ENCODE data around the gene KCNK2.

GRCh38 chr1:215045698-215046308 is 36.7 kb upstream of the KCNK2 start:
- no peak for TF ChIP-seq POLR2AphosphoS5 (IDR thresholded peaks at IDR 0.05; ENCODE audit: borderline replicate concordance, low read depth, low read length)
- no peak for TF ChIP-seq EZH2 (IDR thresholded peaks at IDR 0.05)
- no peak for TF ChIP-seq FOXP2 (optimal IDR thresholded peaks at IDR 0.05; ENCODE audit: control extremely low read depth, extremely low read length, insufficient read depth)

Data from SK-N-MC (cell line).